CD14-positive monocyte (primary cell): ENCODE data around the gene TTPAL. TPM values are rescaled to one million over a fixed set of nuclear protein-coding genes. Genes with fewer than 3 reads are reported as not detected.

ENCODE experiments used
- DNase-seq, 3 donors: peaks; one replicate each; pipeline ENCODE4 v3.0.0-alpha.2; 2011 to 2022
- H2AFZ ChIP-seq: 2 replicates; pipeline ENCODE4 v1.6.0; 2012; ENCODE audit warnings: mild to moderate bottlenecking, low read depth, low read length, inconsistent platforms; ENCODE audit not compliant: insufficient read depth, poor library complexity, severe bottlenecking
- H3K27ac ChIP-seq, 2 donors: 1 replicate in 1 of 2; 2 replicates in 1 of 2; pipeline ENCODE4 v1.5.1; 2012 to 2013; ENCODE audit warnings: low read length in 2 of 2, control low read depth in 1 of 2, inconsistent platforms in 1 of 2, low read depth in 1 of 2, mild to moderate bottlenecking in 1 of 2
- H3K27me3 ChIP-seq, 2 donors: one replicate each; pipeline versions ENCODE4 v1.6.0 to v1.6.1; 2011 to 2013; ENCODE audit warnings: low read length in 2 of 2; ENCODE audit not compliant: control insufficient read depth in 2 of 2, insufficient read depth in 2 of 2
- H3K36me3 ChIP-seq, 2 donors: replicated peaks in 1 of 2; 1 replicate in 1 of 2; 2 replicates in 1 of 2; pipeline versions ENCODE4 v1.5.1 to v1.6.1; 2012 to 2013; ENCODE audit warnings: low read length in 2 of 2, control low read depth in 1 of 2, inconsistent platforms in 1 of 2, mild to moderate bottlenecking in 1 of 2; ENCODE audit not compliant: insufficient read depth in 2 of 2, control insufficient read depth in 1 of 2
- H3K4me1 ChIP-seq, 2 donors: 1 replicate in 1 of 2; 2 replicates in 1 of 2; pipeline versions ENCODE4 v1.5.1 to v1.6.1; 2012 to 2013; ENCODE audit warnings: low read length in 2 of 2, control low read depth in 1 of 2, inconsistent platforms in 1 of 2, mild to moderate bottlenecking in 1 of 2, moderate library complexity in 1 of 2; ENCODE audit not compliant: insufficient read depth in 2 of 2, control insufficient read depth in 1 of 2
- H3K4me2 ChIP-seq: replicated peaks from 2 replicates; pipeline ENCODE3; 2012; ENCODE audit warnings: low read length, moderate library complexity, mild to moderate bottlenecking; ENCODE audit not compliant: poor library complexity, severe bottlenecking; ENCODE audit errors: extremely low read depth
- H3K4me3 ChIP-seq, 3 experiments: fragments of 200-600 bp in 1 of 3; sonication (generic) in 1 of 3; replicated peaks in 1 of 3; 1 replicate in 2 of 3; 2 replicates in 1 of 3; pipeline ENCODE4 v1.5.1; 2011 to 2013; ENCODE audit warnings: low read length in 3 of 3, mild to moderate bottlenecking in 3 of 3, control low read depth in 2 of 3, low read depth in 2 of 3, inconsistent platforms in 1 of 3, moderate library complexity in 1 of 3
- H3K79me2 ChIP-seq: 2 replicates; pipeline ENCODE4 v1.6.0; 2012; ENCODE audit warnings: mild to moderate bottlenecking, control low read depth, inconsistent platforms, low read length, moderate library complexity; ENCODE audit not compliant: insufficient read depth
- H3K9ac ChIP-seq: 2 replicates; pipeline ENCODE4 v1.6.0; 2017; ENCODE audit warnings: low read length, mild to moderate bottlenecking; ENCODE audit not compliant: insufficient read depth, poor library complexity, severe bottlenecking
- H3K9me3 ChIP-seq, 2 donors: replicated peaks in 1 of 2; 1 replicate in 1 of 2; 2 replicates in 1 of 2; pipeline versions ENCODE4 v1.5.1 to v1.6.1; 2012 to 2013; ENCODE audit warnings: low read length in 2 of 2, control low read depth in 1 of 2; ENCODE audit not compliant: control insufficient read depth in 1 of 2, insufficient read depth in 1 of 2
- H4K20me1 ChIP-seq: 2 replicates; pipeline ENCODE4 v1.6.0; 2012; ENCODE audit warnings: mild to moderate bottlenecking, low read length, control low read depth, moderate library complexity; ENCODE audit not compliant: insufficient read depth
- H3K27ac Mint-ChIP-seq, 7 donors: one replicate each; pipeline ENCODE4 v1.8.0; 2020; ENCODE audit warnings: mild to moderate bottlenecking in 7 of 7, mixed read lengths in 7 of 7, moderate library complexity in 6 of 7, inconsistent platforms in 2 of 7
- H3K27me3 Mint-ChIP-seq, 3 donors: one replicate each; pipeline ENCODE4 v1.8.0; 2021 to 2022; ENCODE audit warnings: low read depth in 3 of 3, mild to moderate bottlenecking in 3 of 3, mixed read lengths in 3 of 3, moderate library complexity in 3 of 3, inconsistent platforms in 1 of 3
- H3K36me3 Mint-ChIP-seq, 2 donors: one replicate each; pipeline ENCODE4 v1.8.0; 2020; ENCODE audit warnings: mixed read lengths in 2 of 2, inconsistent platforms in 1 of 2, mild to moderate bottlenecking in 1 of 2
- H3K4me1 Mint-ChIP-seq: one replicate; pipeline ENCODE4 v1.8.0; 2020; ENCODE audit warnings: mild to moderate bottlenecking, mixed read lengths
- H3K4me3 Mint-ChIP-seq, 2 donors: one replicate each; pipeline ENCODE4 v1.8.0; 2020; ENCODE audit warnings: mild to moderate bottlenecking in 2 of 2, mixed read lengths in 2 of 2, moderate library complexity in 1 of 2
- H3K9me3 Mint-ChIP-seq, 7 donors: one replicate each; pipeline ENCODE4 v1.8.0; 2020 to 2022; ENCODE audit warnings: mixed read lengths in 7 of 7, mild to moderate bottlenecking in 6 of 7, moderate library complexity in 6 of 7, inconsistent platforms in 2 of 7
- CTCF ChIP-seq: fragments of 200-600 bp; IDR thresholded peaks from one replicate; pipeline ENCODE4 v1.8.0; 2022; ENCODE audit warnings: antibody characterized with exemption, mild to moderate bottlenecking
- WGBS: methylation state at CpG from one replicate; pipeline ENCODE4 v1.1.5; 2013; ENCODE audit warnings: missing lambda C conversion rate; ENCODE audit not compliant: insufficient coverage; 5-methylcytosine and 5-hydroxymethylcytosine counted together
- intact Hi-C, 2 donors: fragments of 100-400 bp; cut with micrococcal nuclease; formaldehyde crosslinking; loops; one replicate each; pipeline versions ENCODE4 v1.15.0 to v1.15.1; 2023
- polyA plus RNA-seq, 3 donors: library from polyadenylated mRNA; depleted of rRNA in 1 of 3; unstranded in 2 of 3; stranded (reverse) in 1 of 3; fragments of 300-500 nt in 2 of 3; fragments of >200 nt in 1 of 3; fragmentation: Illumina TruSeq in 2 of 3; gene quantifications; 1 replicate in 2 of 3; 2 replicates in 1 of 3; pipeline ENCODE4 v1.2.3, GENCODE V29; 2012 to 2021

The TTPAL gene
- polyA plus RNA-seq, 3 donors: 1.5 to 4.9 (median 3.0) TPM

DNA sequence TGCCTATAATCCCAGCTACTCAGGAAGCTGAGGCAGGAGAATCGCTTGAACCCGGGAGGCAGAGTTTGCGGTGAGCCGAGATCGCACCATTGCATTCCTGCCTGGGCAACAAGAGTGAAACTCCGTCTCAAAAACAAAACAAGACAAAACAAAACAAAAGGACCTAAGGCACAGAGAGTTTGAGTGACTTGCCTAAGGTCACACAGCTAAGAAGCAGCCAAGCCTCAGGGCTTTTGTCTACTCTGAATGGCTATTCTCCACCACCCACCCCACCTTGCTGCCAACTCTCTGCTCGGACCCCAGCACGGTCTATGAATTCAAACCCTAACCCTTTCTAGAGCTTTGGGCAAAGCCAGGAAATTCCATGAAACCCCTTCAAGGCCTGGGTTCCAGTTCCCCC, 19.1 kb upstream of the TTPAL start:
- H3K9me3 Mint-ChIP-seq: no peaks in the 10 kb centered on the region
- intact Hi-C loops: no loop called here
- peaks cover 9% of the 10 kb centered on the region for H3K4me1 Mint-ChIP-seq
- Histone ChIP-seq H3K4me2 (no peak overlapping the region), H3K27ac (no peak overlapping the region), H3K36me3 (no peaks in the 10 kb centered on the region), H3K27me3 (no peaks in the 10 kb centered on the region), H3K4me3 (no peak overlapping the region), H3K79me2 (no peaks in the 10 kb centered on the region), H3K9ac (no peak overlapping the region), H2AFZ (no peak overlapping the region), H4K20me1 (no peaks in the 10 kb centered on the region), H3K9me3 (no peaks in the 10 kb centered on the region), H3K4me1 (peaks cover 8% of the 10 kb centered on the region in 2 donors)
- DNase-seq: no peak
- peaks cover 0 to 4% (median 3%) of the 10 kb centered on the region in 3 donors for H3K27me3 Mint-ChIP-seq
- no peak overlapping the region for H3K4me3 Mint-ChIP-seq
- TF ChIP-seq CTCF: no peak
- WGBS: 96% methylated on average over 7 of the region's 8 CpGs
- no peak overlapping the region for H3K27ac Mint-ChIP-seq
- H3K36me3 Mint-ChIP-seq: no peaks in the 10 kb centered on the region

DNA sequence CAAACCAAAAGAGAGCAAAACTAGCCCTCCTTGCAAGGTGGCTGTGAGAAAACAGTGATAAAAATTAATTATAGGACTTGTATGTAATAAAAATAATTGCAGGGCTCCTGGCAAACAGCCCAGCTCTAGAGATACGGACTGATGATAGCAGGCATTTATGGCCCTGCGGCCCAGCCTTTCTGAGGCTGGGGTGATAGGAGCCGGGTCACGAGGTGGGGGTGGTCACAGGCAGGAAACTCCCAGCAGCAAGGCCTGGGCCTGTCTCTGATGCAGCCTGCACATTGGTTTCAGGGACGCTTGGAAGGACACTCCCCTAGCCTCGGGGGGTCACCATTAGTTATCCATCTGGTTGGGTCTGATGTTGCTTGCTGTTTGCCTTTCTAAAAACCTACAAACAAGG, 18.7 kb upstream of the TTPAL start:
- H3K4me3 ChIP-seq: no peak overlapping the region
- Mint-ChIP-seq H3K4me1 (peaks cover 9% of the 10 kb centered on the region), H3K36me3 (no peaks in the 10 kb centered on the region), H3K9me3 (no peaks in the 10 kb centered on the region), H3K27me3 (peaks cover 0 to 4% (median 3%) of the 10 kb centered on the region in 3 donors), H3K27ac (no peak overlapping the region), H3K4me3 (no peak overlapping the region)
- H3K79me2 ChIP-seq: no peaks in the 10 kb centered on the region
- TF ChIP-seq CTCF: no peak
- H3K9me3 ChIP-seq: no peaks in the 10 kb centered on the region
- H2AFZ ChIP-seq: no peak overlapping the region
- intact Hi-C loops: no loop called here
- no peak overlapping the region for H3K9ac ChIP-seq
- peaks cover 8% of the 10 kb centered on the region in 2 donors for H3K4me1 ChIP-seq
- no peak for DNase-seq
- H4K20me1 ChIP-seq: no peaks in the 10 kb centered on the region
- H3K27me3 ChIP-seq: no peaks in the 10 kb centered on the region
- no peaks in the 10 kb centered on the region for H3K36me3 ChIP-seq
- WGBS: 94% methylated on average over 4 of the region's 6 CpGs
- H3K4me2 ChIP-seq: no peak overlapping the region
- no peak overlapping the region for H3K27ac ChIP-seq
